SH-SY5Y (cell line): ENCODE results near the gene FAM47E.

Experiments used
- GATA2 ChIP-seq: IDR thresholded peaks from 2 replicates; pipeline ENCODE4 v1.6.1; 2011; ENCODE audit warnings: mild to moderate bottlenecking, low read depth, low read length
- GATA3 ChIP-seq: IDR thresholded peaks from 2 replicates; pipeline ENCODE4 v1.6.1; 2011; ENCODE audit warnings: low read depth, mild to moderate bottlenecking, low read length, moderate library complexity

FAM47E gene

GRCh38 chr4:76309939-76310550, 58.5 kb downstream of the FAM47E start:
- TF ChIP-seq GATA3 (no peak), GATA2 (no peak)

- no peak for TF ChIP-seq GATA2
- TF ChIP-seq GATA3, result no peak
Measured at GRCh38 chr4:76310683-76311082, 59.2 kb downstream of the FAM47E start.

- no peak for TF ChIP-seq GATA3
- no peak for TF ChIP-seq GATA2
Measured at GRCh38 chr4:76311896-76312331, 60.4 kb downstream of the FAM47E start.

GRCh38 chr4:76312457-76312856, 60.9 kb downstream of the FAM47E start:
- TF ChIP-seq GATA3, result no peak
- no peak for TF ChIP-seq GATA2

- no peak for TF ChIP-seq GATA3
- no peak for TF ChIP-seq GATA2
Measured at GRCh38 chr4:76313547-76313946, 62.0 kb downstream of the FAM47E start.

GRCh38 chr4:76315267-76315918, 63.9 kb downstream of the FAM47E start:
- no peak for TF ChIP-seq GATA2
- no peak for TF ChIP-seq GATA3

GRCh38 chr4:76316131-76316530, 64.6 kb downstream of the FAM47E start:
- TF ChIP-seq GATA3 (no peak), GATA2 (no peak)

GRCh38 chr4:76322236-76322635, 70.7 kb downstream of the FAM47E start:
- no peak for TF ChIP-seq GATA2
- no peak for TF ChIP-seq GATA3

- TF ChIP-seq GATA3, result no peak
Measured at GRCh38 chr4:76325072-76325471, 73.6 kb downstream of the FAM47E start.

GRCh38 chr4:76326515-76326914, 75.0 kb downstream of the FAM47E start:
- TF ChIP-seq GATA3, result no peak
- no peak for TF ChIP-seq GATA2
